Upper lobe of left lung (tissue), 4 donors: Measurements from ENCODE around the gene SH3GL1.
A peak's percentile ranks its signal among the peaks of the same experiment; 100 is the strongest.

Experiments used
- EP300 ChIP-seq, 4 donors: sonication (generic); formaldehyde crosslinking; IDR thresholded peaks; one replicate each; pipeline ENCODE4 v1.5.1; 2017; ENCODE audit warnings: antibody characterized with exemption in 4 of 4, control low read depth in 2 of 4
- POLR2A ChIP-seq, 4 donors: fragments of 450-650 bp; IDR thresholded peaks; one replicate each; pipeline ENCODE4 v1.5.1; 2016 to 2017; ENCODE audit warnings: antibody characterized with exemption in 4 of 4, mild to moderate bottlenecking in 2 of 4
- TF ChIP-seq, protein P1 (sequence below), 6 experiments: fragments of 450-650 bp in 4 of 6; fragments of 200-600 bp in 2 of 6; sonication (generic) in 2 of 6; IDR thresholded peaks; one replicate each; pipeline ENCODE4 v1.5.1; 2016 to 2019; ENCODE audit warnings: antibody characterized with exemption in 6 of 6

DNA sequence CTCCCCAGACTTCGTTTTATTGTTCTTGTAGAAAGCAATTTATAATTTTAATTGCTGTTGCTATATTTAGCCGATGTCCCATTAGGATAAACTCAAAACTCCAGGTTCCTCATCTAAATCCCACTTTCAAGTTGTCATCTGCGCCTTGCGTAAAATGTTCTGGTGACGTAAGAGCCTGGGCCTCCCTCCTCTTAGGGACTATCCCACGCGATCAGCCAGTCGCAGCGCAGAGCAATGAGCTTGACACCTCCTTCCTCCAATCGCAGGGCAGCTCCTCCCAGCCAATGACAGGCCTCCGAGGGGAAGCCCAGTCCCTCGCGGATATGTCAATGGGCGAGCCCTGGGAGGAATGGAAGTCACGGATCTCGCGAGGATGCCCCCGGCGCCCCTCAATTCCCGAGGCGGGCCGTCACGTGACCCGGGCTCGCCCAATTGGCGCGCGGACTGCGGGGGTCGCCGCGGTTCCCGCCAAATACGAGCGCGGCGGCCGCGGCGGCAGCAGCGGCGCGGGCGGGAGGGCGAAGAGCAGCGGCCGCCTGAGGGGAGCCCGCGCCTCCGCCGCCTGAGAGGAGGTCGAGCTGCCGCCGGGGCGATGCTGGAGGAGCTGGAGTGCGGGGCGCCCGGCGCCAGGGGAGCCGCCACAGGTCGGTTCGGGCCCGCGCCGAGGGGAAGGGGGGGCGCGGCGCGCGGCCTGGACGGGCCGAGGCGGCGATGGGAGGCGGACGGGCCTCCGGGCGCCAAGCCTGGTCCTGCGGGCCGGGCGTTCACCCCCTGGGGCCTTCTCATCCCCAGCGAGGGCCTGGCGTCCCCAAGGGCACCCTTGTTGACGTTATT is 2.0 kb upstream of the SH3GL1 start, which contains the start of gene CHAF1A:
- TF ChIP-seq, protein P1, sequence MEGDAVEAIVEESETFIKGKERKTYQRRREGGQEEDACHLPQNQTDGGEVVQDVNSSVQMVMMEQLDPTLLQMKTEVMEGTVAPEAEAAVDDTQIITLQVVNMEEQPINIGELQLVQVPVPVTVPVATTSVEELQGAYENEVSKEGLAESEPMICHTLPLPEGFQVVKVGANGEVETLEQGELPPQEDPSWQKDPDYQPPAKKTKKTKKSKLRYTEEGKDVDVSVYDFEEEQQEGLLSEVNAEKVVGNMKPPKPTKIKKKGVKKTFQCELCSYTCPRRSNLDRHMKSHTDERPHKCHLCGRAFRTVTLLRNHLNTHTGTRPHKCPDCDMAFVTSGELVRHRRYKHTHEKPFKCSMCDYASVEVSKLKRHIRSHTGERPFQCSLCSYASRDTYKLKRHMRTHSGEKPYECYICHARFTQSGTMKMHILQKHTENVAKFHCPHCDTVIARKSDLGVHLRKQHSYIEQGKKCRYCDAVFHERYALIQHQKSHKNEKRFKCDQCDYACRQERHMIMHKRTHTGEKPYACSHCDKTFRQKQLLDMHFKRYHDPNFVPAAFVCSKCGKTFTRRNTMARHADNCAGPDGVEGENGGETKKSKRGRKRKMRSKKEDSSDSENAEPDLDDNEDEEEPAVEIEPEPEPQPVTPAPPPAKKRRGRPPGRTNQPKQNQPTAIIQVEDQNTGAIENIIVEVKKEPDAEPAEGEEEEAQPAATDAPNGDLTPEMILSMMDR (IDR thresholded peaks at IDR 0.05) = peak in 3 of 6 experiments; percentile 9 to 39 (median 14)
- TF ChIP-seq POLR2A (IDR thresholded peaks at IDR 0.05) = peak in 2 of 4 donors; percentile 24 to 55
- TF ChIP-seq EP300 (IDR thresholded peaks at IDR 0.05) = peak in 1 of 4 donors; percentile 27
